ENCODE results near the gene PGD.
"Not testable (repeated sequence)": the region's sequence is repeated elsewhere in the genome, so short reads cannot be mapped to it uniquely, and the experiment has no call there.

The PGD gene

GRCh38 chr1:10424651-10425050 is 25.8 kb downstream of the PGD start:
- H3K36me3 ChIP-seq: peaks cover 11 to 21% (median 15%) of the 10 kb centered on the region in 3 donors
- no peaks in the 10 kb centered on the region for H3K27me3 ChIP-seq
- H3K4me1 ChIP-seq: peaks cover 0 to 2% (median under 1%) of the 10 kb centered on the region in 4 donors
- TF ChIP-seq, protein P1, sequence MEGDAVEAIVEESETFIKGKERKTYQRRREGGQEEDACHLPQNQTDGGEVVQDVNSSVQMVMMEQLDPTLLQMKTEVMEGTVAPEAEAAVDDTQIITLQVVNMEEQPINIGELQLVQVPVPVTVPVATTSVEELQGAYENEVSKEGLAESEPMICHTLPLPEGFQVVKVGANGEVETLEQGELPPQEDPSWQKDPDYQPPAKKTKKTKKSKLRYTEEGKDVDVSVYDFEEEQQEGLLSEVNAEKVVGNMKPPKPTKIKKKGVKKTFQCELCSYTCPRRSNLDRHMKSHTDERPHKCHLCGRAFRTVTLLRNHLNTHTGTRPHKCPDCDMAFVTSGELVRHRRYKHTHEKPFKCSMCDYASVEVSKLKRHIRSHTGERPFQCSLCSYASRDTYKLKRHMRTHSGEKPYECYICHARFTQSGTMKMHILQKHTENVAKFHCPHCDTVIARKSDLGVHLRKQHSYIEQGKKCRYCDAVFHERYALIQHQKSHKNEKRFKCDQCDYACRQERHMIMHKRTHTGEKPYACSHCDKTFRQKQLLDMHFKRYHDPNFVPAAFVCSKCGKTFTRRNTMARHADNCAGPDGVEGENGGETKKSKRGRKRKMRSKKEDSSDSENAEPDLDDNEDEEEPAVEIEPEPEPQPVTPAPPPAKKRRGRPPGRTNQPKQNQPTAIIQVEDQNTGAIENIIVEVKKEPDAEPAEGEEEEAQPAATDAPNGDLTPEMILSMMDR (IDR thresholded peaks at IDR 0.05): no peak
- intact Hi-C loops (cut with DNase I; ENCODE audit: low total_unique reads): no loop called here
- DNase-seq: no peak
- H3K4me3 ChIP-seq: no peak overlapping the region
- H3K27ac ChIP-seq: no peak overlapping the region
- no peaks in the 10 kb centered on the region for H3K9me3 ChIP-seq

GRCh38 chr1:10425826-10426534 is 27.1 kb downstream of the PGD start:
- intact Hi-C loops (cut with DNase I; ENCODE audit: low total_unique reads); H3K27me3 ChIP-seq; DNase-seq; H3K27ac ChIP-seq; H3K36me3 ChIP-seq; H3K4me3 ChIP-seq; H3K9me3 ChIP-seq: not testable (repeated sequence)
- H3K4me1 ChIP-seq: peaks cover 4 to 11% (median 6%) of the 10 kb centered on the region in 4 donors

GRCh38 chr1:10426535-10426848 is 27.6 kb downstream of the PGD start:
- H3K4me1 ChIP-seq: peaks cover 4 to 17% (median 8%) of the 10 kb centered on the region in 4 donors
- H3K27ac ChIP-seq; DNase-seq; H3K4me3 ChIP-seq; H3K9me3 ChIP-seq; intact Hi-C loops (cut with DNase I; ENCODE audit: low total_unique reads); H3K27me3 ChIP-seq; H3K36me3 ChIP-seq: not testable (repeated sequence)

DNA sequence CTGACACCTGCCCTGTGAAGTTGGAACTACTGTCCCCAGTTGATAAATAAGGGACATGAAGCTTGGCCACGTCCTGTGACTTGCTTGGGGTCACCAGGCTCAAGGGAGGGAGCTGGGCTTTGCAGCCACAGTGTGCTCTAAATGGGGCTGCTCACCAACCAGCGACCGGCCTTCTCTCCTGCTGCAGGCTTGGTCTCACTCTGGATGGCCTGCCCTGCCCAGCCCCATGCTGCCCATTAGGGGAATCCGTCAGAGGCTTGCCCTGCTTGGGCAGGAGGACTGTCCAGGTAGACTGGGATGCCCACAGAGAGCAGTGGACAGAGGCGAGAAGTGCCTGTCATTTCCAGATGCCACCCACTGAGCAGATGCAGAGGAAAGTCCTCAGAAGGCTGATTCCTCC is 30.1 kb downstream of the PGD start:
- H3K27ac ChIP-seq: no peak overlapping the region
- TF ChIP-seq, protein P1 (IDR thresholded peaks at IDR 0.05): no peak
- H3K36me3 ChIP-seq: no peaks in the 10 kb centered on the region
- peaks cover 4 to 18% (median 9%) of the 10 kb centered on the region in 4 donors for H3K4me1 ChIP-seq
- no peak overlapping the region for H3K4me3 ChIP-seq
- no peaks in the 10 kb centered on the region for H3K27me3 ChIP-seq
- DNase-seq: no peak
- intact Hi-C loops (cut with DNase I; ENCODE audit: low total_unique reads): loop anchor here (2.0 kb wide), 1 partner anchor 52 kb away; no protein-coding TSS in a partner anchor
- H3K9me3 ChIP-seq: no peaks in the 10 kb centered on the region

DNA sequence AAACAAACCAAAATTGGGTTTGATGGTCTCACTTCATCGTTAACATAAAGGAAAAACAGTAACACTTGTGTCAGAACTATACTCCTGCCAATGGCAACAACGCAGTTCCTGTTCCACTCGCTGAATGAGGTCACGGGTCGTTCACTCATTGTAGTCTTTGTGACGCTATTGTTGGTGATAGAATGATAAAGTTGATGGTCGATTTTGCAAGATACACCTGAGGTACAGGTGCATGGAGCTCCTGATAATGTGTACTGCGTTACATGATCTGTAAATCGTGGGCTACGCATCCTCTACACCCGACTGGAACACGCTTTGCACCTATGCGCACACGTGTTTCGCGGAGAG is 31.0 kb downstream of the PGD start:
- peak overlapping the region in 1 of 2 donors; percentile 55 for H3K27ac ChIP-seq

DNA sequence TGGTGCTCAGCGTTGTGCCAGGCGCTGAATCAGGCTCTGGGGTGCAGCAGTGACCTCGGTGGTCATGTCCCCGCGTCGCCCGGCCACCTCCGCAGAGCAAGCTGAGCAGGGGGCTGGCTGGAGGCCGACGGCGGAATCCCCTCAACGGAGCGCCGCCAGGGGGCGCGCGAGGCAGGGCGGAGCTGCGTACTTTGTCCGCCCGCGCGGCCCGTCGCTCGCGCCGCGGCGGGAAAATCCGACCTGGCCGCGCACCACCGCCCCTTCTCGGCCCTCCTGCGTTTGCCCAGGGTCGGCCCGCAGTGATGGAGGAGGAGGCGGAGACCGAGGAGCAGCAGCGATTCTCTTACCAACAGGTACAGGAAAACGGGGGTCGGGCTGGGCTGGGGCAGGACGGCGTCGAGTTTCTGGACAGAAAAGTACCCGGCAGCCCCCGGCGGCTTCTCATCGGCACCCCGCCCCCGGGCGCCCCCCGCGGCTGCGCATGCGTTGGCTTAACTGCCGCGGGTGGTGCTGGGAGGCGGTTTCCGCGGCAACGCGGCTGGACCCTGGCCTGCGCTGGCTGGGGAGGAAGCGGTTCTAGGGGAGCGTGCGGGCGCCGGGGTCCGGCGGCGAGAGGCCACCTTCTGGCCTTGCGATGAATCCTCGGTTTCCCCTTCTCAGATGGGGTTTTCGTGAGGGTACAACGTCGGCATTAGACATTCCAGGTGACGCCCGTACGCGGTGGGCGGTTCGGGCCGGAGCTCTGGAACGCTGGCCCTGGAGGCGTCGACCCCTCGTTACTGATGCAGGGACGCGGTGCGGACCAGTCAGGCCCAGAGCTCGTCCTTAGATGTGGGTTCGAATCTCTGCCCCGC is 31.6 kb downstream of the PGD start, which contains the start of gene CENPS:
Gene CENPS (plus strand): TSS at position 218 of the 854 bp plus-strand sequence. CDS start 85 bp downstream, at position 303.
- intact Hi-C loops (cut with DNase I; ENCODE audit: low total_unique reads): loop anchor here (2.0 to 5.0 kb wide), 2 partner anchors 42 to 62 kb away; partner anchors contain the start of gene DFFA
- peak; percentile 82 to 92 for DNase-seq

More for the DNA sequence above, 31.0 kb downstream of the PGD start:
- Histone ChIP-seq H3K4me3 (peak overlapping the region; percentile 59 to 65), H3K36me3 (no peaks in the 10 kb centered on the region), H3K9me3 (no peaks in the 10 kb centered on the region), H3K4me1 (peaks cover 4 to 18% (median 9%) of the 10 kb centered on the region in 4 donors), H3K27me3 (no peaks in the 10 kb centered on the region)
- TF ChIP-seq, protein P1 (IDR thresholded peaks at IDR 0.05): no peak
- intact Hi-C loops (cut with DNase I; ENCODE audit: low total_unique reads): loop anchor here (2.0 to 5.0 kb wide), 3 partner anchors 43 to 62 kb away; partner anchors contain the start of gene DFFA
- DNase-seq: no peak

More for the DNA sequence above, 31.6 kb downstream of the PGD start, which contains the start of gene CENPS:
- peak within 1 kb of the TSS; percentile 55 to 57 for H3K27ac ChIP-seq
- TF ChIP-seq, protein P1 (IDR thresholded peaks at IDR 0.05): peak; percentile 96 to 99
- H3K36me3 ChIP-seq: no peaks in the 10 kb centered on the region
- H3K27me3 ChIP-seq: no peaks in the 10 kb centered on the region
- no peaks in the 10 kb centered on the region for H3K9me3 ChIP-seq
- H3K4me1 ChIP-seq: peaks cover 4 to 18% (median 9%) of the 10 kb centered on the region in 4 donors
- peak within 1 kb of the TSS; percentile 59 to 65 for H3K4me3 ChIP-seq

Measured in tibial artery (tissue), 4 donors.